Glomerular visceral epithelial cell (primary cell): ENCODE measurements around the gene CCDC97.

Experiments
- DNase-seq: peaks from one replicate; pipeline ENCODE4 v3.0.0-alpha.2; 2016; ENCODE audit errors: extremely low spot score

CCDC97 gene

GRCh38 chr19:41320185-41320518 is 10.2 kb downstream of the CCDC97 start:
- DNase-seq = no peak

GRCh38 chr19:41320568-41320967 is 10.6 kb downstream of the CCDC97 start:
- DNase-seq = no peak

- no peak for DNase-seq
These were observed 11.2 kb downstream of the CCDC97 start for GRCh38 chr19:41321204-41321599.

- DNase-seq = peak; percentile 90
These were observed 11.8 kb downstream of the CCDC97 start for GRCh38 chr19:41321600-41322270.

- no peak for DNase-seq
These were observed 12.5 kb downstream of the CCDC97 start for GRCh38 chr19:41322451-41322850.

- peak; percentile 65 for DNase-seq
These were observed 13.1 kb downstream of the CCDC97 start for GRCh38 chr19:41323023-41323422.

- DNase-seq = peak; percentile 96
These were observed 13.6 kb downstream of the CCDC97 start for GRCh38 chr19:41323430-41324125.

- no peak for DNase-seq
These were observed 14.3 kb downstream of the CCDC97 start for GRCh38 chr19:41324231-41324702.

GRCh38 chr19:41324921-41325639 is 15.1 kb downstream of the CCDC97 start:
- peak; percentile 80 for DNase-seq

- DNase-seq = no peak
These were observed 15.6 kb downstream of the CCDC97 start for GRCh38 chr19:41325640-41325946.

- DNase-seq = peak; percentile 78
These were observed 16.2 kb downstream of the CCDC97 start for GRCh38 chr19:41325947-41326706.

- DNase-seq = no peak
These were observed 17.2 kb downstream of the CCDC97 start for GRCh38 chr19:41327076-41327575.

- DNase-seq = peak; percentile 86
These were observed 17.7 kb downstream of the CCDC97 start for GRCh38 chr19:41327576-41328156.

- no peak for DNase-seq
These were observed 18.3 kb downstream of the CCDC97 start for GRCh38 chr19:41328157-41328841.

- no peak for DNase-seq
These were observed 18.9 kb downstream of the CCDC97 start for GRCh38 chr19:41328842-41329225.

GRCh38 chr19:41330481-41330880 is 20.5 kb downstream of the CCDC97 start:
- DNase-seq = no peak

GRCh38 chr19:41330946-41331678 is 21.1 kb downstream of the CCDC97 start:
- DNase-seq = no peak

GRCh38 chr19:41332000-41332399 is 22.0 kb downstream of the CCDC97 start:
- DNase-seq = no peak

GRCh38 chr19:41332468-41332867 is 22.5 kb downstream of the CCDC97 start:
- DNase-seq = no peak

- no peak for DNase-seq
These were observed 24.8 kb downstream of the CCDC97 start for GRCh38 chr19:41334793-41335192.
